Measurements from ENCODE around the gene PPFIA1.

The PPFIA1 gene

GRCh38 chr11:70419307-70420007, 149.0 kb downstream of the PPFIA1 start:
- DNase-seq: no peak

DNA sequence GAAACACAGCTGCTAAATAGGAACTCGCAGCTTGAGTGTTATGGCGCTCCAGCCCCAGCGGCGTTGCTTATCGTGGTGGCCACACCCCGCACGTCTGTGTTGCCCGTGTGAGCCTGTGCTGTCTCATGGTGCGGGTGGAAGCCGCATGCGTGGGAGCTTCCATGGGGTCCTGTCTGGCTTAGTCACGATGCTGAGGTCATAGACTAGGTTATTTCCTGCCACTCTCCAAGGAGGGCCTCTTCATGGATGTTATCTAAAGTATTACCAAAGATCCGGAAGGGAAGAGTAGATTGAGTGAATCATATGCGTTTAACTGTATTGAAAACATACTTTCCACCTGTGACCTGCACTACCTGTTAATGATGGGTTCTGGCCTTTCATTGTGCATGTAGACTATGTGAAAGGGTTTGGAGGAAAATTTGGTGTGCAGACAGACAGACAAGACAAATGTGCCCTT, 149.5 kb downstream of the PPFIA1 start:
- no peak for DNase-seq

- DNase-seq: no peak
Observed at GRCh38 chr11:70420496-70420895, 150.0 kb downstream of the PPFIA1 start.

- DNase-seq: peak; percentile 32
Observed at GRCh38 chr11:70421123-70421522, 150.6 kb downstream of the PPFIA1 start.

- DNase-seq: no peak
Observed at GRCh38 chr11:70422692-70423522, 152.4 kb downstream of the PPFIA1 start.

GRCh38 chr11:70423523-70424505, 153.3 kb downstream of the PPFIA1 start:
- peak; percentile 84 for DNase-seq

DNA sequence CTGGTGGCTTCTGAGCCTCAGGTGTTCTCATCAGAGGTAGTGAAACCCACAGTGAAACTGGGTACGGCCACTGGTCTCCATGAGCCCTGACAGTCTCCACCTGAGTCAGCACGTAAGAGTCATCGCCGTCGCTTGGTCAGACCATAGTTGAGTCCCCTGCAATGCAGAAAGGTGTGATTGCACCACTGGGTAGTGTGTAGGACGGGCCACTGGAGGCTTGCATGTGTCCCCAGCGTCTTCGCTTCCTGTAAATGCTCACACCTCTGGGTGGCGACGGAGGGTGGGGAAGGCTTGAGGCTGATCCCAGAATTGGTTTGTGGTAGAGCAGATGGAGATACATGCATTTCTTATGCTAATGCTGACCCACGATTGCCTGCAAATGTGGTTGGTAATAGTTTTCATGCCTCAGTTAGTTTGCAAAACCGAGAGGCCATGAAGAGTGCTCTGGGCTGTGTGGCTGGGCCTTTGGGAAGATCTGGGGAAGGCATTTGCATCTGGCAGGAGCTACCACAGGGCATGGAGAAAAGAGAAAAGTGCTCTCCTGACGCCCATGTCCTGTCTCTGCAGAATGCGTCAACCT, 154.4 kb downstream of the PPFIA1 start:
- no peak for DNase-seq

- DNase-seq: no peak
Observed at GRCh38 chr11:70427436-70427835, 156.9 kb downstream of the PPFIA1 start.

DNA sequence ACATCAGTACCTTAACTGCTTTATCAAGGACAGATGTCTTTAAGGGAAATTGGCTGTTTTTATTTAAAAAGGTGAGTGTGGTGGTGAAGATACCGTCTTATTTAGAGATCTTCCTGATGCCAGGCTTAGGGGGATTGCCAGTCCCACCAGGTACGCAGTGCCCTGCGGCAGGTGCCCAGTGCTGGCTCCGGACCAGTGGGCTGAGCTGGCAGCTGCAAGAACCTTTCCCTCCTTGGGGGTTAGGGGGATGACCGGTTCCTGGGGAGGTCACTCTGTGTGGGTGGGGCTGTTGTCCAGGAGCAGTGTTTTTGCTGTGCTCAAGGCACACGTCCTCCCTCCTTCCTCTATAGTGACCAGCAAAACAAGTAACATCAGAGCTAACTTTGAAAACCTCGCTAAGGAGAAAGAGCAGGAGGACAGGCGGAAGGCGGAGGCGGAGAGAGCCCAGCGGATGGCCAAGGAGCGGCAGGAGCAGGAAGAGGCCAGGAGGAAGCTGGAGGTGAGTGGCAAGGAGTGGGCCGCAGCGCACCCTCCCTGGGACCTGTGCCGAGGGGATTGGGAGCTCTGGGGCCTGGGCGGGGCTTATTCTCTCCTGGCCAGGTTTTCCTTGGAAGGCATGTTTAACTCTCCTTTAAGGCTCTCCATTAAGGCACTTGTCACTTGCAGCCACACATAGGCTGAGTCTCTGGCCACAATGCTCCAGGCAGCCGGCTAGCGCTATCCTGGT, 158.4 kb downstream of the PPFIA1 start:
- DNase-seq: no peak

DNA sequence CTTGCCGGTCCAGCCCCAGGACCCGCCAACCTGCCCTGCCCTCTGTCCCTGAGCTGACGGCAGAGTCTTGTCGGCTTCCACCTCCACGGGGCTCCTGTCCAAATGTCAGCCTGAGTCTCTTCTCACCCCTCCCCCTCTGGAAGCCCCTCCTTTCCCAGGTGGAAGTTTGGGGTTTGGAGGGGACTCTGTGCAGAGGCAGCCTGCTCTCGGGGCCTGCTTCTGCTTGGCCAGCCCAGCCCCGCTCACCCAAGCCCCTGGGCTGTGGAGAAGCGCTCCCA, 158.9 kb downstream of the PPFIA1 start:
- DNase-seq: no peak

DNA sequence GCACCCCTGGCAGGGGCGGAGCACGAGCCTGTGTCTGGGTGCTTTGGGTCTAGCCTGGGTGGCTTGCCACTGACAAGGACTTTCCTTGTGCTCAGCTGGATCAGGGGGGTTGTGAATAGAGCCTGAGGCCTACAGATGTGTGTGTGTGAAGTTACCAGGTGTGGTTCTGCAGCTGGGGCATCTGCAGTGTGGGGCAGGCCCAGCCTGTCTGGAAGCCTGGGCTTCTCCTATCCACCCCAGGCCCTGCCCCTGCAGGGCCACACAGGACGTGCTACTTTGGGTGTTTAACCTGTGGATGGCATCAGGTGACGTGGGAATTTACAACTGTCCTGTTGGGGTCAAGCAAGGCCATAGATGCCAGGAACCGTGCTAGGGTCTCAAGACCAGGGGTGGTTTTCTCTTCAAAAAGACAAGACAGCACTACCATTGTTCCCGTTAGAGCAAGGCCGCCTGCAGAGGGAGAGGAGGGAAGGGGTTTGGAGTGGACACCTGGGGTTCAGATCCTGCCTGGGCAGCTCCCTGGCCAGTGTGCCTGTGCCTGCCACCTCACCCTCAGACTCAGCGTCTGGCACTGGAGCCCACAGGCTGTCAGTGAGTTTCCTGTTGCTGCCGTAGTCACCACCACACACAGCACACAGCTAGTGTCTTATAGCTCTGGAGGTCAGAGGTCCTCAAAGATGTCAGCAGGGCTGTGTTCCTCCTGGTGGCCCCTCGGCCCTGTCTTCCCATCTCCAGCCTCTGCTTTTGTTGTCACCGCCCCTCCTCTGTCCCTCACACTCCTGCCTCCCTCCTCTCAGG, 159.4 kb downstream of the PPFIA1 start:
- no peak for DNase-seq

GRCh38 chr11:70430671-70431574, 160.4 kb downstream of the PPFIA1 start:
- no peak for DNase-seq

GRCh38 chr11:70431611-70432010, 161.1 kb downstream of the PPFIA1 start:
- DNase-seq: no peak

GRCh38 chr11:70432065-70432464, 161.6 kb downstream of the PPFIA1 start:
- peak; percentile 84 for DNase-seq

GRCh38 chr11:70432580-70432979, 162.1 kb downstream of the PPFIA1 start:
- DNase-seq: no peak

GRCh38 chr11:70433038-70433437, 162.5 kb downstream of the PPFIA1 start:
- no peak for DNase-seq

GRCh38 chr11:70433526-70433925, 163.0 kb downstream of the PPFIA1 start:
- no peak for DNase-seq

Measured in GDM1 (cell line).